C4-2B (cell line): Measurements from ENCODE around the gene ZDHHC13.

Experiments used
- H3K27ac ChIP-seq: fragments of 450-650 bp; 2 replicates; pipeline ENCODE4 v1.5.1; 2017
- ZFX ChIP-seq: fragments of 450-650 bp; IDR thresholded peaks from 2 replicates; pipeline ENCODE4 v1.6.1; 2017
- TF ChIP-seq, protein P1 (sequence below): fragments of 450-650 bp; conservative IDR thresholded peaks from 2 replicates; pipeline ENCODE4 v1.5.1; 2017; ENCODE audit warnings: mild to moderate bottlenecking

Gene ZDHHC13

GRCh38 chr11:19077965-19078364 is 39.0 kb upstream of the ZDHHC13 start:
- no peak for TF ChIP-seq ZFX
- TF ChIP-seq, protein P1, sequence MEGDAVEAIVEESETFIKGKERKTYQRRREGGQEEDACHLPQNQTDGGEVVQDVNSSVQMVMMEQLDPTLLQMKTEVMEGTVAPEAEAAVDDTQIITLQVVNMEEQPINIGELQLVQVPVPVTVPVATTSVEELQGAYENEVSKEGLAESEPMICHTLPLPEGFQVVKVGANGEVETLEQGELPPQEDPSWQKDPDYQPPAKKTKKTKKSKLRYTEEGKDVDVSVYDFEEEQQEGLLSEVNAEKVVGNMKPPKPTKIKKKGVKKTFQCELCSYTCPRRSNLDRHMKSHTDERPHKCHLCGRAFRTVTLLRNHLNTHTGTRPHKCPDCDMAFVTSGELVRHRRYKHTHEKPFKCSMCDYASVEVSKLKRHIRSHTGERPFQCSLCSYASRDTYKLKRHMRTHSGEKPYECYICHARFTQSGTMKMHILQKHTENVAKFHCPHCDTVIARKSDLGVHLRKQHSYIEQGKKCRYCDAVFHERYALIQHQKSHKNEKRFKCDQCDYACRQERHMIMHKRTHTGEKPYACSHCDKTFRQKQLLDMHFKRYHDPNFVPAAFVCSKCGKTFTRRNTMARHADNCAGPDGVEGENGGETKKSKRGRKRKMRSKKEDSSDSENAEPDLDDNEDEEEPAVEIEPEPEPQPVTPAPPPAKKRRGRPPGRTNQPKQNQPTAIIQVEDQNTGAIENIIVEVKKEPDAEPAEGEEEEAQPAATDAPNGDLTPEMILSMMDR: no peak
- no peak overlapping the region for H3K27ac ChIP-seq

- H3K27ac ChIP-seq: peak overlapping the region; percentile 33
- no peak for TF ChIP-seq ZFX
- TF ChIP-seq, protein P1: no peak
Observed at GRCh38 chr11:19079643-19080440, 37.1 kb upstream of the ZDHHC13 start.

GRCh38 chr11:19080579-19080993 is 36.4 kb upstream of the ZDHHC13 start:
- TF ChIP-seq, protein P1: no peak
- no peak for TF ChIP-seq ZFX
- no peak overlapping the region for H3K27ac ChIP-seq

- TF ChIP-seq ZFX: no peak
- TF ChIP-seq, protein P1: no peak
- H3K27ac ChIP-seq: no peak overlapping the region
Observed at GRCh38 chr11:19083166-19083565, 33.8 kb upstream of the ZDHHC13 start.

- H3K27ac ChIP-seq: no peak overlapping the region
- TF ChIP-seq ZFX: no peak
- TF ChIP-seq, protein P1: no peak
Observed at GRCh38 chr11:19084661-19085315, 32.2 kb upstream of the ZDHHC13 start.

GRCh38 chr11:19087658-19088057 is 29.3 kb upstream of the ZDHHC13 start:
- H3K27ac ChIP-seq: no peak overlapping the region
- TF ChIP-seq, protein P1: no peak
- no peak for TF ChIP-seq ZFX

DNA sequence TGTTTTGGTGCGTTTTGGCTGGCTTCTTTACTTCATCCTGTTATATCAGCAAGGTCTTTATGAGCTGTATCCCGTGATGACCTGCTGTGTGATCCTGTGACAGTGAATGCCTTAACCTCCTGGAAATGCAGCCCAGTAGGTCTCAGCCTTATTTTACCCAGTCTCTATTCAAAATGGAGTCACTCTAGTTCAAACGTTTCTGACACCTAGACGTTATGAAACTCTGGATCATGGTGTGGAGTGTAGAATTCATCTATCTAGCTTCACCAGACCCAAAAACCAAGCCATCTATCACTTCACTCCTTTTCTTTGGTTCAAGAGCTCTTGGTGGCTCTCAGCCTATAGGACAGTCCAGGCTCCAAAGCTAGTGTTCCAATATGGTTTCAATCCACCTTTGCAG is 28.2 kb upstream of the ZDHHC13 start:
- no peak for TF ChIP-seq ZFX
- TF ChIP-seq, protein P1: no peak
- H3K27ac ChIP-seq: no peak overlapping the region
